Fibroblast of lung (primary cell): ENCODE measurements around the gene DDI1.

Experiments used
- EZH2 ChIP-seq: IDR thresholded peaks from 2 replicates; pipeline ENCODE4 v1.5.1; 2012; ENCODE audit warnings: low read length, control low read depth, mild to moderate bottlenecking; ENCODE audit errors: missing control alignments
- TF ChIP-seq, protein P1 (sequence below), 2 donors: IDR thresholded peaks in 1 of 2; conservative IDR thresholded peaks in 1 of 2; 1 replicate in 1 of 2; 2 replicates in 1 of 2; pipeline ENCODE4 v1.5.1; 2011 to 2012; ENCODE audit warnings: low read length in 2 of 2, control low read depth in 1 of 2, inconsistent platforms in 1 of 2, low read depth in 1 of 2, mild to moderate bottlenecking in 1 of 2

DNA sequence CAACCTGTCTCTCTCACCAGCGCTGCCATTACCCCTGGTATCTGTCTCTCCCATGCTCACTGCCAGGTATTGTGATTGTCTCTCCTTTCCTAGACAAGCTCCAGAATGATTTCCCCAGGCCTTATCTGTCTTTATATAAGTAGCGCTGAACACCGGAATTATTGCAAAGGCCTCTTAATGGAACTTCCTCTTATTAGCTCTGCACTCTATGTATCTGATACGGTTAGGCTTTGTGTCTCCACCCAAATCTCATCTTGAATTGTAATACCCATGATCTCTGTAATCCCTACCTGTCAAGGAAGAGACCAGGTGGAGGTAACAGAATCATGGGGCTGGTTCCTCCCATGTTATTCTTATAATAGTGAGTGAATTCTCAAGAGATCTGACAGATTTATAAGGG lies 39.3 kb downstream of the DDI1 start:
- TF ChIP-seq, protein P1, sequence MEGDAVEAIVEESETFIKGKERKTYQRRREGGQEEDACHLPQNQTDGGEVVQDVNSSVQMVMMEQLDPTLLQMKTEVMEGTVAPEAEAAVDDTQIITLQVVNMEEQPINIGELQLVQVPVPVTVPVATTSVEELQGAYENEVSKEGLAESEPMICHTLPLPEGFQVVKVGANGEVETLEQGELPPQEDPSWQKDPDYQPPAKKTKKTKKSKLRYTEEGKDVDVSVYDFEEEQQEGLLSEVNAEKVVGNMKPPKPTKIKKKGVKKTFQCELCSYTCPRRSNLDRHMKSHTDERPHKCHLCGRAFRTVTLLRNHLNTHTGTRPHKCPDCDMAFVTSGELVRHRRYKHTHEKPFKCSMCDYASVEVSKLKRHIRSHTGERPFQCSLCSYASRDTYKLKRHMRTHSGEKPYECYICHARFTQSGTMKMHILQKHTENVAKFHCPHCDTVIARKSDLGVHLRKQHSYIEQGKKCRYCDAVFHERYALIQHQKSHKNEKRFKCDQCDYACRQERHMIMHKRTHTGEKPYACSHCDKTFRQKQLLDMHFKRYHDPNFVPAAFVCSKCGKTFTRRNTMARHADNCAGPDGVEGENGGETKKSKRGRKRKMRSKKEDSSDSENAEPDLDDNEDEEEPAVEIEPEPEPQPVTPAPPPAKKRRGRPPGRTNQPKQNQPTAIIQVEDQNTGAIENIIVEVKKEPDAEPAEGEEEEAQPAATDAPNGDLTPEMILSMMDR (conservative IDR thresholded peaks at IDR 0.05 in 1 of 2, IDR thresholded peaks at IDR 0.05 in 1 of 2; ENCODE audit: low read depth in 1 of 2, low read length in 2 of 2): no peak
- no peak for TF ChIP-seq EZH2
